Neural cell (in vitro differentiated cells): ENCODE results near the gene TMEM92. TPM values are rescaled to one million over a fixed set of nuclear protein-coding genes. Genes with fewer than 3 reads are reported as not detected.

Experiments
- H2AFZ ChIP-seq: fragments of 200-600, 300-800 bp; sonication (generic), shearing (Covaris generic); 2 replicates; pipeline ENCODE4 v1.6.0; 2014; ENCODE audit warnings: low read depth, mild to moderate bottlenecking, antibody characterized with exemption, low read length, moderate library complexity
- H3F3A ChIP-seq: fragments of 200-600 bp; shearing (Covaris generic); 2 replicates; pipeline ENCODE4 v1.6.1; 2016; ENCODE audit warnings: mild to moderate bottlenecking, moderate library complexity, mixed read lengths, antibody characterized with exemption, low read length; ENCODE audit not compliant: insufficient read depth, poor library complexity, severe bottlenecking
- H3K27ac ChIP-seq: fragments of 200-600, 300-800 bp; sonication (generic), shearing (Covaris generic); 2 replicates; pipeline ENCODE4 v1.5.1; 2014; ENCODE audit warnings: mild to moderate bottlenecking, low read length, moderate library complexity
- H3K27me3 ChIP-seq: fragments of 300-800, 200-600 bp; sonication (generic), shearing (Covaris generic); 2 replicates; pipeline ENCODE4 v1.6.0; 2014; ENCODE audit warnings: mild to moderate bottlenecking, low read depth, low read length, moderate library complexity; ENCODE audit not compliant: insufficient read depth
- H3K36me3 ChIP-seq: fragments of 300-800, 200-600 bp; sonication (generic), shearing (Covaris generic); 2 replicates; pipeline ENCODE4 v1.5.1; 2014; ENCODE audit warnings: mild to moderate bottlenecking, antibody characterized with exemption, low read length, moderate library complexity; ENCODE audit not compliant: insufficient read depth
- H3K4me2 ChIP-seq: fragments of 300-800, 200-600 bp; sonication (generic), shearing (Covaris generic); 2 replicates; pipeline ENCODE4 v1.6.0; 2014; ENCODE audit warnings: mild to moderate bottlenecking, low read length
- H3K4me3 ChIP-seq: fragments of 300-800, 200-600 bp; sonication (generic), shearing (Covaris generic); 2 replicates; pipeline ENCODE4 v1.5.1; 2014; ENCODE audit warnings: mild to moderate bottlenecking, low read length, moderate library complexity
- H3K79me2 ChIP-seq: fragments of 200-600 bp; shearing (Covaris generic); replicated peaks from 2 replicates; pipeline ENCODE4 v1.6.0; 2014; ENCODE audit warnings: mild to moderate bottlenecking, low read length, moderate library complexity; ENCODE audit not compliant: insufficient read depth
- H3K9ac ChIP-seq: fragments of 300-800, 200-600 bp; sonication (generic), shearing (Covaris generic); 2 replicates; pipeline ENCODE4 v1.6.1; 2016; ENCODE audit warnings: mild to moderate bottlenecking, low read length, mixed read lengths
- H3K9me2 ChIP-seq: fragments of 200-600 bp; shearing (Covaris generic); 2 replicates; pipeline ENCODE4 v1.6.1; 2016; ENCODE audit warnings: mild to moderate bottlenecking, low read length, mixed read lengths; ENCODE audit not compliant: insufficient read depth
- H3K9me3 ChIP-seq: fragments of 200-600, 300-800 bp; sonication (generic), shearing (Covaris generic); 2 replicates; pipeline ENCODE4 v1.6.1; 2016; ENCODE audit warnings: mild to moderate bottlenecking, mixed run types, low read length, moderate library complexity, mixed read lengths
- H4K20me1 ChIP-seq: fragments of 200-600 bp; shearing (Covaris generic); 2 replicates; pipeline ENCODE4 v1.6.1; 2016; ENCODE audit warnings: mild to moderate bottlenecking, mixed run types; ENCODE audit not compliant: insufficient read depth
- EP300 ChIP-seq: fragments of 450-650 bp; conservative IDR thresholded peaks from 2 replicates; pipeline ENCODE4 v1.6.1; 2014; ENCODE audit warnings: antibody characterized with exemption, mild to moderate bottlenecking, moderate library complexity; ENCODE audit not compliant: poor library complexity, severe bottlenecking
- EZH2 ChIP-seq: fragments of 200-600, 300-800 bp; shearing (Covaris generic), sonication (generic); IDR thresholded peaks from 2 replicates; pipeline ENCODE4 v1.6.1; 2014; ENCODE audit warnings: antibody characterized with exemption, low read length, borderline replicate concordance, mild to moderate bottlenecking; ENCODE audit not compliant: insufficient read depth, poor library complexity, severe bottlenecking
- MXI1 ChIP-seq: fragments of 450-650 bp; conservative IDR thresholded peaks from 2 replicates; pipeline ENCODE4 v1.6.1; 2014; ENCODE audit warnings: antibody characterized with exemption, mild to moderate bottlenecking; ENCODE audit not compliant: poor library complexity, severe bottlenecking
- POLR2AphosphoS5 ChIP-seq: IDR thresholded peaks from 2 replicates; pipeline ENCODE4 v1.6.1; 2012
- RAD21 ChIP-seq: fragments of 450-650 bp; conservative IDR thresholded peaks from 2 replicates; pipeline ENCODE4 v1.6.1; 2014; ENCODE audit warnings: antibody characterized with exemption, mild to moderate bottlenecking, moderate library complexity
- REST ChIP-seq: IDR thresholded peaks from 2 replicates; pipeline ENCODE4 v1.6.1; 2012; ENCODE audit warnings: borderline replicate concordance
- SMC3 ChIP-seq: fragments of 450-650 bp; conservative IDR thresholded peaks from 2 replicates; pipeline ENCODE4 v1.6.1; 2014; ENCODE audit warnings: antibody characterized with exemption, mild to moderate bottlenecking, moderate library complexity; ENCODE audit not compliant: poor library complexity
- TAF1 ChIP-seq: IDR thresholded peaks from 2 replicates; pipeline ENCODE4 v1.6.1; 2012; ENCODE audit warnings: low read depth
- polyA plus RNA-seq: library from polyadenylated mRNA; depleted of rRNA; stranded (reverse); fragments of >200 nt; gene quantifications from 2 replicates; pipeline ENCODE4 v1.2.3, GENCODE V29; 2014
- TF ChIP-seq, protein P1 (sequence below): fragments of 450-650 bp; IDR thresholded peaks from 2 replicates; pipeline ENCODE4 v1.5.1; 2014; ENCODE audit warnings: antibody characterized with exemption, mild to moderate bottlenecking, moderate library complexity; ENCODE audit not compliant: poor library complexity, severe bottlenecking

Gene TMEM92
- polyA plus RNA-seq, 1 donor from 2014 or later: not detected

DNA sequence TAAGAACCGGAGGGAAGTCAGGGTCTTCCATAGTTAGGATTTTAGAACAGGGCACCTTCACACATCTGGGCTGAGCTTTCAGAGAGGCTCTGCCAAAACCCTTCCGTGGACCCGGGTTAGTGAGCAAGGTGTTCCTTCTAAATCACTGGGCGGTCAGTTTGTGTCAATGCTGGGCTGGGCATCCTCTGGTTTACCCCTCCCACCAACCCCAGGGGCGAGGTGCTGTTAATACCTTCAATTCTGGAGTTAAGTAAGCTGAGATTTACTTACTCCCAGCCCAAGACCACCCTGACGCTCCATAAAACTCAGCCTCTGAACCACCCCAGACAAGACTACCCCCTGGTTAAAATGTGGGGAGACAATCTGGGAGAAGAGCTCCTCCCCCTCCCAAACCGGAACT is 1.0 kb downstream of the TMEM92 start:
- H3K79me2 ChIP-seq: no peaks in the 10 kb centered on the region
- no peak overlapping the region for H3K27ac ChIP-seq
- no peaks in the 10 kb centered on the region for H3K36me3 ChIP-seq
- H3K27me3 ChIP-seq: peaks cover 21% of the 10 kb centered on the region
- no peak overlapping the region for H3K4me2 ChIP-seq
- no peaks in the 10 kb centered on the region for H3F3A ChIP-seq
- no peaks in the 10 kb centered on the region for H4K20me1 ChIP-seq
- H3K4me3 ChIP-seq: no peak overlapping the region
- H2AFZ ChIP-seq: no peak overlapping the region
- H3K9me3 ChIP-seq: no peaks in the 10 kb centered on the region
- H3K9ac ChIP-seq: no peak overlapping the region
- no peaks in the 10 kb centered on the region for H3K9me2 ChIP-seq
- no peak for TF ChIP-seq TAF1
- no peak for TF ChIP-seq EP300
- TF ChIP-seq, protein P1, sequence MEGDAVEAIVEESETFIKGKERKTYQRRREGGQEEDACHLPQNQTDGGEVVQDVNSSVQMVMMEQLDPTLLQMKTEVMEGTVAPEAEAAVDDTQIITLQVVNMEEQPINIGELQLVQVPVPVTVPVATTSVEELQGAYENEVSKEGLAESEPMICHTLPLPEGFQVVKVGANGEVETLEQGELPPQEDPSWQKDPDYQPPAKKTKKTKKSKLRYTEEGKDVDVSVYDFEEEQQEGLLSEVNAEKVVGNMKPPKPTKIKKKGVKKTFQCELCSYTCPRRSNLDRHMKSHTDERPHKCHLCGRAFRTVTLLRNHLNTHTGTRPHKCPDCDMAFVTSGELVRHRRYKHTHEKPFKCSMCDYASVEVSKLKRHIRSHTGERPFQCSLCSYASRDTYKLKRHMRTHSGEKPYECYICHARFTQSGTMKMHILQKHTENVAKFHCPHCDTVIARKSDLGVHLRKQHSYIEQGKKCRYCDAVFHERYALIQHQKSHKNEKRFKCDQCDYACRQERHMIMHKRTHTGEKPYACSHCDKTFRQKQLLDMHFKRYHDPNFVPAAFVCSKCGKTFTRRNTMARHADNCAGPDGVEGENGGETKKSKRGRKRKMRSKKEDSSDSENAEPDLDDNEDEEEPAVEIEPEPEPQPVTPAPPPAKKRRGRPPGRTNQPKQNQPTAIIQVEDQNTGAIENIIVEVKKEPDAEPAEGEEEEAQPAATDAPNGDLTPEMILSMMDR: no peak
- no peak for TF ChIP-seq RAD21
- no peak for TF ChIP-seq SMC3
- no peak for TF ChIP-seq MXI1
- TF ChIP-seq POLR2AphosphoS5: no peak
- no peak for TF ChIP-seq REST
- no peak for TF ChIP-seq EZH2

- Histone ChIP-seq H2AFZ (no peak overlapping the region), H3K4me3 (no peak overlapping the region), H3K9me2 (no peaks in the 10 kb centered on the region), H3K4me2 (no peak overlapping the region), H3K27me3 (peaks cover 21% of the 10 kb centered on the region), H3K79me2 (no peaks in the 10 kb centered on the region), H4K20me1 (no peaks in the 10 kb centered on the region), H3K36me3 (no peaks in the 10 kb centered on the region), H3F3A (no peaks in the 10 kb centered on the region), H3K27ac (no peak overlapping the region), H3K9ac (no peak overlapping the region), H3K9me3 (no peaks in the 10 kb centered on the region)
- no peak for TF ChIP-seq TAF1
- TF ChIP-seq, protein P1: no peak
- TF ChIP-seq EZH2: no peak
- no peak for TF ChIP-seq POLR2AphosphoS5
These were observed 2.5 kb downstream of the TMEM92 start for GRCh38 chr17:50276588-50277356.
